Activated CD4-positive, alpha-beta T cell treated with anti-CD3 and anti-CD28 coated beads for 36 hours (primary cell): ENCODE results near the gene AQP12A. TPM values are rescaled to one million over a fixed set of nuclear protein-coding genes. Genes with fewer than 3 reads are reported as not detected.

Source experiments
- ATAC-seq: fragments of 200-7000 bp; cut with Tn5 transposase; one replicate; pipeline ENCODE4 v1.10.0; 2021; ENCODE audit warnings: mild to moderate bottlenecking, moderate library complexity
- CTCF ChIA-PET: fragments of 350-600 bp; sonication (Branson Sonifier 250); formaldehyde crosslinking; loops from one replicate; lab custom pipeline; 2021; ENCODE audit warnings: antibody characterized with exemption; lab: Charles Lee
- POLR2A ChIA-PET: fragments of 350-600 bp; sonication (Branson Sonifier 250); formaldehyde crosslinking; loops from one replicate; lab custom pipeline; 2021; ENCODE audit warnings: antibody characterized with exemption, inconsistent platforms; lab: Charles Lee
- DNase-seq: peaks from one replicate; pipeline ENCODE4 v3.0.0-alpha.2; 2020
- H3K27ac Mint-ChIP-seq: one replicate; pipeline ENCODE4 v1.8.0; 2021; ENCODE audit warnings: mixed read lengths
- H3K27me3 Mint-ChIP-seq: one replicate; pipeline ENCODE4 v1.8.0; 2021; ENCODE audit warnings: mixed read lengths
- H3K36me3 Mint-ChIP-seq: one replicate; pipeline ENCODE4 v1.8.0; 2021; ENCODE audit warnings: low read depth, mixed read lengths
- H3K4me1 Mint-ChIP-seq: one replicate; pipeline ENCODE4 v1.8.0; 2021; ENCODE audit warnings: mixed read lengths
- H3K4me3 Mint-ChIP-seq: one replicate; pipeline ENCODE4 v1.8.0; 2021; ENCODE audit warnings: mild to moderate bottlenecking, moderate library complexity, mixed read lengths
- H3K9me3 Mint-ChIP-seq: one replicate; pipeline ENCODE4 v1.8.0; 2021; ENCODE audit warnings: low read depth, mixed read lengths
- intact Hi-C, 2 experiments: fragments of 100-400 bp; cut with DNase I in 1 of 2; cut with micrococcal nuclease in 1 of 2; formaldehyde crosslinking; loops; one replicate each; pipeline versions ENCODE4 v1.14.2 to v1.15.1; 2022 to 2024; cut with DNase I, micrococcal nuclease
- total RNA-seq, 2 experiments: library from RNA; stranded (reverse); gene quantifications; one replicate each; pipeline ENCODE4 v1.2.3, GENCODE V29; 2021

The AQP12A gene
- total RNA-seq, 2 experiments from 2014 or later, result not detected

DNA sequence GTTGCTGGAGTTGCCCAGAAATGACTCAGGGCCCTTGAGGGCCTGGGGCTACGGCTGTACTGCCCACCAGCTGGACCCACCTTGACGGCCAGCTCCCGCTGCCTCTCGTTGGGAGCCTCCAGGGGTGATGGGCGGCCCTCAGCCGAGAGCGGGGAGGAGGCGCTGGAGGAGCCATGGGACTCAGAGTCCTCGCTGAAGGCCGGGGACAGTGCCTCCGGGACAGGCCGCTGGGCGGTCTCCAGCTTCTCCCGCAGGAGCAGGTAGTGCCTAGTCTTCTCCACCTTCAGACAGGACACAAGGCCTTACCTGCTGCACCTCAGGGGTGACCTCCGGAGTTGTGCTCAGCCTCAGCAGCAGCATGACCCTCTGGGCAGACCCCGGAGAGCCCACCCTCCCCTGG is 30.7 kb downstream of the AQP12A start:
- ChIA-PET CTCF (no interaction called here), POLR2A (no interaction called here)
- H3K4me3 Mint-ChIP-seq, result no peak overlapping the region

GRCh38 chr2:240722796-240723735 is 31.4 kb downstream of the AQP12A start:
- Mint-ChIP-seq H3K9me3 (no peaks in the 10 kb centered on the region), H3K27me3 (no peaks in the 10 kb centered on the region), H3K27ac (no peak overlapping the region), H3K4me3 (no peak overlapping the region), H3K4me1 (no peaks in the 10 kb centered on the region), H3K36me3 (no peaks in the 10 kb centered on the region)
- DNase-seq, result no peak
- CTCF ChIA-PET, result interaction anchor here (0.8 kb wide), 1 partner anchor 20 kb away, joined by 3 read pairs; no protein-coding TSS in a partner anchor
- ATAC-seq, result no peak
- POLR2A ChIA-PET, result no interaction called here
- intact Hi-C loops, result no loop called here

More for the DNA sequence above, 30.7 kb downstream of the AQP12A start:
- Mint-ChIP-seq H3K27ac (no peak overlapping the region), H3K9me3 (no peaks in the 10 kb centered on the region), H3K27me3 (no peaks in the 10 kb centered on the region), H3K4me1 (no peaks in the 10 kb centered on the region), H3K36me3 (no peaks in the 10 kb centered on the region)
- ATAC-seq (no peak), DNase-seq (no peak)
- intact Hi-C loops, result no loop called here

DNA sequence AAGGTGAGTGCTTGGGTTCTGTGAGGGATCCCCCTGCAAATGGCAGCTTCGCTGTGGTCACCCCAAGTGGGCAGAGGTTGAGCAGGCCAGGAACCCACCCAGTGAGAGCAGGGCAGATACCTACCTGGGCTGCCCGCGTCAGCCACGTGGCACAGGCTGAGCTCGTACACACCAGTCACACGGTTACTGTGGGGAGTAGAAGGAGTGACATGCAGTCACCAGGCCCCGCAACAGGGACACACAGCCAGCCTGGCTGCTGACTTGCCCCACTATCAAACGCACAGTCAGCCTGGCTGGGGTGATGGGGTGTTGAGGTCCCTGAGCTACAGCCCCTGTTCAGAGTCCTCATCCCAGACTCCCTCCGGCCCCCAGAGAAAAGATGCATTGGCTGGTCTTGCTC is 32.2 kb downstream of the AQP12A start:
- POLR2A ChIA-PET, result no interaction called here
- no peaks in the 10 kb centered on the region for H3K9me3 Mint-ChIP-seq
- intact Hi-C loops, result no loop called here
- no peak overlapping the region for H3K27ac Mint-ChIP-seq
- ATAC-seq, result no peak
- H3K36me3 Mint-ChIP-seq, result no peaks in the 10 kb centered on the region
- no peak for DNase-seq
- no peaks in the 10 kb centered on the region for H3K27me3 Mint-ChIP-seq
- no peaks in the 10 kb centered on the region for H3K4me1 Mint-ChIP-seq
- CTCF ChIA-PET, result no interaction called here
- no peak overlapping the region for H3K4me3 Mint-ChIP-seq

GRCh38 chr2:240724431-240724830 is 32.8 kb downstream of the AQP12A start:
- Mint-ChIP-seq H3K4me3 (no peak overlapping the region), H3K36me3 (no peaks in the 10 kb centered on the region), H3K4me1 (no peaks in the 10 kb centered on the region), H3K27ac (no peak overlapping the region), H3K27me3 (no peaks in the 10 kb centered on the region), H3K9me3 (no peaks in the 10 kb centered on the region)
- intact Hi-C loops, result no loop called here
- ATAC-seq (no peak), DNase-seq (no peak)
- POLR2A ChIA-PET, result no interaction called here
- CTCF ChIA-PET, result no interaction called here

DNA sequence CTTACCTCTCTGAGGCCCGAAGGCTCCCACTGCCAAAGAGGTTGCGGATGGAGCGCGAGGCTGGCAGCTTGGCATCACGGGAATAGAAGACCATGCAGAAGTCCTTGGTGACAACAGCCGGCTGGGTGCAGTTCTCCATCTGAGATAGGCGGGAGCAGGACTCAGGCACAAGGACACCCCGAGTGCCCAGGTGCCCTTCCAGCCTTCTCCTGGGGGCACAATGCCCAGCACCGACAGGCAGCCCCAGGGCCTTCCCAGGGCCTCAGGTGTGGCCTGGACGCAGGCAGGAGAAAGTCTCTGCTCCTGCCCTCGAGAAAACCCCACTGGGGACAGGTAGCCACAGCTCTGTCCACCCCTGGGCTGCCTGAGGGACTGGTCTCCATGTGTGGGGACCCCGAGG is 33.6 kb downstream of the AQP12A start:
- ChIA-PET POLR2A (no interaction called here), CTCF (no interaction called here)
- no peak for ATAC-seq
- Mint-ChIP-seq H3K36me3 (no peaks in the 10 kb centered on the region), H3K9me3 (no peaks in the 10 kb centered on the region), H3K4me3 (no peak overlapping the region), H3K27me3 (no peaks in the 10 kb centered on the region), H3K27ac (no peak overlapping the region), H3K4me1 (no peaks in the 10 kb centered on the region)
- intact Hi-C loops, result no loop called here
- DNase-seq, result no peak

- CTCF ChIA-PET, result no interaction called here
Observed at GRCh38 chr2:240725671-240726070, 34.0 kb downstream of the AQP12A start.

DNA sequence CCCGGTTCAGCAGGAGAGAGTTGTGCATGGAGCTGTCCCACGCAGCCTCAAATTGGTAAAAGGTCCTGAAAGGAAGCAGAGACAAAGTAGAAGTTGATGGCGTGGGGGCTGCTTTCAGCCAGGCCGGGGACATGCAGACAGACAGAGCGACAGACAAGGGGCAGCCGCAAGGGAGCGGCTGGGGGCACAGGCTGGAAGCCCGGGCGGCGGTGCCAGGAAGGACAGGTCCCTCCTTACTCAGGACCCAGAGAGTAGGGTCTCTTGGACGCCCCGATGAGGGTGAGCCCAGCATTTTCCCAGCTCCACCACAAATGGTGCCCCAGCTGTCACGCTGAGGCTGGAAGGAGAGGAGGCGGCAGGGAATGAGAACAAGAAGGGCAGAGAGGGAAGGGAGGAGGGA is 35.2 kb downstream of the AQP12A start:
- Mint-ChIP-seq H3K27ac (no peak overlapping the region), H3K36me3 (no peaks in the 10 kb centered on the region), H3K4me1 (no peaks in the 10 kb centered on the region), H3K9me3 (no peaks in the 10 kb centered on the region), H3K27me3 (no peaks in the 10 kb centered on the region), H3K4me3 (no peak overlapping the region)
- ATAC-seq (no peak), DNase-seq (no peak)
- ChIA-PET CTCF (no interaction called here), POLR2A (interaction anchor here (0.7 kb wide), 1 partner anchor 166 kb away, joined by 6 read pairs; no protein-coding TSS in a partner anchor)
- intact Hi-C loops, result no loop called here

More at GRCh38 chr2:240725671-240726070, 34.0 kb downstream of the AQP12A start:
- Mint-ChIP-seq H3K27me3 (no peaks in the 10 kb centered on the region), H3K4me3 (no peak overlapping the region), H3K27ac (no peak overlapping the region), H3K9me3 (no peaks in the 10 kb centered on the region), H3K36me3 (no peaks in the 10 kb centered on the region), H3K4me1 (no peaks in the 10 kb centered on the region)
- DNase-seq, result no peak
- no peak for ATAC-seq
- intact Hi-C loops, result no loop called here
- POLR2A ChIA-PET, result no interaction called here

DNA sequence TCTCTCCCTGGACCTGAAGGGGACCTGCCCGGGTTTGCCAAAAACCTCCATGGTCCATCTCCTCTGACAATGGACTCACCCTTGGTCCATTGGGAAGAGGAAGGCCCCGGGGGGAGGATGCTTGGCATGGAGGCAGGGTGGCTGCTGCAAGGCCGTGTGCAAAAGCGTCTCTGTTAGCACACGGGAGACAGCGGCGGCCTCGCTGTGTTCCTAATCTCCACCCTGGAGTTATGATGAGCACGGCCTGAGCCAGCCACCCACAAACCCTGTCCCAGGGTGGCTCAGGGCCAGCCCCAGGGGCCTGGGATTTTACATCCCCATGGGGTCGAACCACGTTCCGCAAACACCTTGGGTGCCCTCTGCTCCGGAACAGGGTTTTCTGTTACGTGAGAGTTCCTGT is 35.8 kb downstream of the AQP12A start:
- ChIA-PET POLR2A (no interaction called here), CTCF (no interaction called here)
- H3K27me3 Mint-ChIP-seq, result no peaks in the 10 kb centered on the region
- no peak overlapping the region for H3K4me3 Mint-ChIP-seq
- H3K36me3 Mint-ChIP-seq, result no peaks in the 10 kb centered on the region
- no peaks in the 10 kb centered on the region for H3K9me3 Mint-ChIP-seq
- no peak for DNase-seq
- H3K27ac Mint-ChIP-seq, result no peak overlapping the region
- intact Hi-C loops, result no loop called here
- ATAC-seq, result no peak
- H3K4me1 Mint-ChIP-seq, result no peaks in the 10 kb centered on the region

DNA sequence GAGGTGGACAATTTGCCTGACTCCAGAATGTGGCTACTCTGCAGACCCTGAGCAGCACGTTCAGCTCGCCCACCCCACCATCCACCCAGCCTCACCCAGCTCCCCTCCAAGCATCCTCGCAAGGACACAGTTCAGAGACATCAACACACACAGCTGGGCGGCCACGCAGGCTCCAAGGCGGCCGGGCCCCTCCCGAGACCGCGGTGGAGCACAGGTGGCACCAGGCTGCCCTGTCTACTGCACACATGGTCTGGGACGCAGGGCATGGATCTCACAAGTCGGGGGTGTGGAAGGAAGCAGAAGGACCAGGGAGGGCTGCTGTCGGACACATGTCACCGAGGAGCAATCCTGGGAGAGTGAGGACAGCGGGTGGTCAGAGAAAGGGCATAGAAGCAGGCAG is 36.2 kb downstream of the AQP12A start:
- no peak for ATAC-seq
- CTCF ChIA-PET, result no interaction called here

DNA sequence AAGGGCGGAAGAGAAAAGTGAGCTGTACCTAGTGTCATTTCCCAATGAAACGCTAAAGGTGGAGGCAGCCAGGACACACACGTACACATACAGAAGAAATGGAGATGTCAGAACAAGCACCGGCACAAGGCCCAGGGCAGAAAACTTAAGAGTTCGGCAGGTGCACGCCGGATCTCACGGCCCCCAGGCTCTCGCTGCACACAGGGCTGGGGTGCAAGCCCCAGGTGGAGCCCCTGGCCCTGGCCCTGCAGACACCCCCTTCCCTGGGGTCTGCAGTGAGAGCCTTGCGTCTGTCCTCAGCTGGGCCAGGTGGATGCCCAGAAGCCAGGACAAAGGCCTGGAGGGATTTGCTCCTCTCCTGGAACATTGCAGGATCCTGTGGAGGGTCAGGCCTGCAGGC is 36.7 kb downstream of the AQP12A start:
- ATAC-seq, result no peak
- no peaks in the 10 kb centered on the region for H3K9me3 Mint-ChIP-seq
- CTCF ChIA-PET, result no interaction called here
- no peaks in the 10 kb centered on the region for H3K36me3 Mint-ChIP-seq
- H3K4me1 Mint-ChIP-seq, result no peaks in the 10 kb centered on the region
- DNase-seq, result no peak
- no peak overlapping the region for H3K4me3 Mint-ChIP-seq
- no peak overlapping the region for H3K27ac Mint-ChIP-seq
- POLR2A ChIA-PET, result no interaction called here
- intact Hi-C loops, result no loop called here
- no peaks in the 10 kb centered on the region for H3K27me3 Mint-ChIP-seq

More for the DNA sequence above, 36.2 kb downstream of the AQP12A start:
- intact Hi-C loops, result no loop called here
- no peak overlapping the region for H3K27ac Mint-ChIP-seq
- H3K36me3 Mint-ChIP-seq, result no peaks in the 10 kb centered on the region
- DNase-seq, result no peak
- no peaks in the 10 kb centered on the region for H3K9me3 Mint-ChIP-seq
- H3K4me1 Mint-ChIP-seq, result no peaks in the 10 kb centered on the region
- POLR2A ChIA-PET, result no interaction called here
- H3K27me3 Mint-ChIP-seq, result no peaks in the 10 kb centered on the region
- H3K4me3 Mint-ChIP-seq, result no peak overlapping the region

GRCh38 chr2:240728827-240729226 is 37.2 kb downstream of the AQP12A start:
- Mint-ChIP-seq H3K4me1 (no peaks in the 10 kb centered on the region), H3K9me3 (no peaks in the 10 kb centered on the region), H3K27ac (no peak overlapping the region), H3K36me3 (no peaks in the 10 kb centered on the region), H3K4me3 (no peak overlapping the region), H3K27me3 (no peaks in the 10 kb centered on the region)
- intact Hi-C loops, result no loop called here
- ChIA-PET POLR2A (no interaction called here), CTCF (no interaction called here)
- DNase-seq (no peak), ATAC-seq (no peak)

DNA sequence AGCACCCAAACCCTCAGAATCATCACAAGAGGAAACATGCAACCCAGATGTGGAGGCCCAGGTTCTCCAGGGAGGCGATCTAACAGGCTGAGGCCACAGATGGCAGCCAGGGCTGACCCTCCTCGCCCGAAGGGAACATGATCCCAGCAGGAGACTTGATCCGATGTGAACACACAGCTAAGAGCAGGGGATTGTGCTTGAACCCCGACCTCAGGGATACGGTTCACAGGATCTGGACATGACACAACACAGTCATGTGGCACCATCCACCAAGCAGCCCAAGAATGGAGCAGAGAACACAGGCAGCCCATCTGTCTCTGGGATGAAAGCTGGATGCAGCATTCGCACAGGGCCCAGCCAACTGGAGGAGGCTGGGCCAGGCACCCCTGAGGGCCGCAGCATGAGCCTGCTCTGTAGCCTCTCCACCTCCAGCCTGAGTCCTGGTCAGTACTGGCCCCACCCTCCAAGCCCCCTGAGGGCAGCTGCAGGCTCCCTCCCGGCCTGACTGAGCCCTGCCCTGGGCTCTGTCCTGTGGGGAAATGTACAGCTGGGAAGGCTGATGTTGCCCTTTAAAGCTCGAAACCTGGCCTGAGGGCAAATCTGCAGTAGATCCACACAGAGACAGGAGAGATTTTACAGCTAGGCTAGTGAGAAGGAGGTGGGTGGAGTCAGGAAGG is 39.0 kb downstream of the AQP12A start:
- H3K36me3 Mint-ChIP-seq, result no peaks in the 10 kb centered on the region
- no peaks in the 10 kb centered on the region for H3K4me1 Mint-ChIP-seq
- H3K27ac Mint-ChIP-seq, result no peak overlapping the region
- CTCF ChIA-PET, result interaction anchor here (0.9 kb wide), 1 partner anchor 9 kb away, joined by 5 read pairs; no protein-coding TSS in a partner anchor
- no peak for DNase-seq
- no peak for ATAC-seq
- H3K4me3 Mint-ChIP-seq, result no peak overlapping the region
- H3K27me3 Mint-ChIP-seq, result no peaks in the 10 kb centered on the region
- H3K9me3 Mint-ChIP-seq, result no peaks in the 10 kb centered on the region
- intact Hi-C loops, result no loop called here
- POLR2A ChIA-PET, result no interaction called here
